Testis (tissue), 2 donors: Measurements from ENCODE around the gene CRK.

ENCODE experiments used
- POLR2A ChIP-seq: fragments of 450-650 bp; IDR thresholded peaks from one replicate; pipeline ENCODE4 v1.6.1; 2017; ENCODE audit warnings: antibody characterized with exemption, mild to moderate bottlenecking, moderate library complexity
- TF ChIP-seq, protein P1 (sequence below), 3 experiments: fragments of 450-650 bp in 2 of 3; fragments of 200-600 bp in 1 of 3; sonication (generic) in 1 of 3; IDR thresholded peaks; one replicate each; pipeline ENCODE4 v1.5.1; 2016 to 2019; ENCODE audit warnings: antibody characterized with exemption in 3 of 3, mild to moderate bottlenecking in 2 of 3, moderate library complexity in 1 of 3

GRCh38 chr17:1434150-1434549 lies 21.9 kb downstream of the CRK start:
- no peak for TF ChIP-seq POLR2A
- TF ChIP-seq, protein P1, sequence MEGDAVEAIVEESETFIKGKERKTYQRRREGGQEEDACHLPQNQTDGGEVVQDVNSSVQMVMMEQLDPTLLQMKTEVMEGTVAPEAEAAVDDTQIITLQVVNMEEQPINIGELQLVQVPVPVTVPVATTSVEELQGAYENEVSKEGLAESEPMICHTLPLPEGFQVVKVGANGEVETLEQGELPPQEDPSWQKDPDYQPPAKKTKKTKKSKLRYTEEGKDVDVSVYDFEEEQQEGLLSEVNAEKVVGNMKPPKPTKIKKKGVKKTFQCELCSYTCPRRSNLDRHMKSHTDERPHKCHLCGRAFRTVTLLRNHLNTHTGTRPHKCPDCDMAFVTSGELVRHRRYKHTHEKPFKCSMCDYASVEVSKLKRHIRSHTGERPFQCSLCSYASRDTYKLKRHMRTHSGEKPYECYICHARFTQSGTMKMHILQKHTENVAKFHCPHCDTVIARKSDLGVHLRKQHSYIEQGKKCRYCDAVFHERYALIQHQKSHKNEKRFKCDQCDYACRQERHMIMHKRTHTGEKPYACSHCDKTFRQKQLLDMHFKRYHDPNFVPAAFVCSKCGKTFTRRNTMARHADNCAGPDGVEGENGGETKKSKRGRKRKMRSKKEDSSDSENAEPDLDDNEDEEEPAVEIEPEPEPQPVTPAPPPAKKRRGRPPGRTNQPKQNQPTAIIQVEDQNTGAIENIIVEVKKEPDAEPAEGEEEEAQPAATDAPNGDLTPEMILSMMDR (IDR thresholded peaks at IDR 0.05): no peak
